Chondrocyte (in vitro differentiated cells): ENCODE data around the gene SNX19. TPM values are rescaled to one million over a fixed set of nuclear protein-coding genes. Genes with fewer than 3 reads are reported as not detected.

Experiments
- DNase-seq: peaks from one replicate; pipeline ENCODE4 v3.0.0; 2021; ENCODE audit warnings: mixed read lengths, low spot score
- H3K27ac Mint-ChIP-seq: one replicate; pipeline ENCODE4 v1.8.0; 2021; ENCODE audit warnings: mild to moderate bottlenecking, moderate library complexity, mixed read lengths; ENCODE audit not compliant: unreplicated experiment
- H3K27me3 Mint-ChIP-seq: 2 replicates; pipeline ENCODE4 v1.8.0; 2021; ENCODE audit warnings: low read depth, mixed read lengths
- H3K36me3 Mint-ChIP-seq: 2 replicates; pipeline ENCODE4 v1.8.0; 2021; ENCODE audit warnings: low read depth, mixed read lengths
- H3K4me1 Mint-ChIP-seq: 2 replicates; pipeline ENCODE4 v1.8.0; 2021; ENCODE audit warnings: low read depth, mild to moderate bottlenecking, mixed read lengths
- H3K4me3 Mint-ChIP-seq: one replicate; pipeline ENCODE4 v1.8.0; 2021; ENCODE audit warnings: mild to moderate bottlenecking, moderate library complexity, mixed read lengths; ENCODE audit not compliant: unreplicated experiment
- H3K9me3 Mint-ChIP-seq: 2 replicates; pipeline ENCODE4 v1.8.0; 2021; ENCODE audit warnings: low read depth, mixed read lengths
- total RNA-seq: library from RNA; stranded (reverse); gene quantifications from 3 replicates; pipeline ENCODE4 v1.2.1, GENCODE V29; 2021
- TF ChIP-seq, protein P1 (sequence below): fragments of 200-600 bp; sonication (generic); IDR thresholded peaks from 2 replicates; pipeline ENCODE4 v1.5.0; 2021; ENCODE audit warnings: antibody characterized with exemption, mild to moderate bottlenecking, moderate library complexity

SNX19 gene
- total RNA-seq, 1 donor from 2014 or later: 55.8 TPM

DNA sequence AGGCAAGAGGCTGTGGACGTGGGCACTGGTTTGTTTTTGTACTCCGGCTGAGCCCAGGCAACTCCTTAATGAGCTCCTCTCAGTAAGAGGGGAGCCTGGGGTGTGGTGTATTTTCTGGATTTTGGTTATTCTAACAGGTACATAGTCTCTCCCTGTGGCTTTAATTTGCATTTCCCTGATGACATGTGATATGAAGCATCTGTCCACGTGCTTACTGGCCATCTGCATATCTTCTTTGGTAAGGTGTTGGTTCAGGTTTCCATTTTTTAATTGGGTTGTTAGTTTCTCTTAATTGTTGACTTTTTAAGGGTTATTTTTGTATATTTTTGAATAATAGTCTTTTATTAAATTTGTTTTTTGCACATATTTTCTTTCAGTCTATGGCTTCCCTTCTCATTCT, 30.8 kb upstream of the SNX19 start:
- Mint-ChIP-seq H3K9me3 (no peaks in the 10 kb centered on the region), H3K36me3 (no peaks in the 10 kb centered on the region), H3K27me3 (peaks cover 5% of the 10 kb centered on the region), H3K4me3 (no peak overlapping the region), H3K27ac (no peak overlapping the region), H3K4me1 (peaks cover 13% of the 10 kb centered on the region)
- no peak for DNase-seq
- TF ChIP-seq, protein P1, sequence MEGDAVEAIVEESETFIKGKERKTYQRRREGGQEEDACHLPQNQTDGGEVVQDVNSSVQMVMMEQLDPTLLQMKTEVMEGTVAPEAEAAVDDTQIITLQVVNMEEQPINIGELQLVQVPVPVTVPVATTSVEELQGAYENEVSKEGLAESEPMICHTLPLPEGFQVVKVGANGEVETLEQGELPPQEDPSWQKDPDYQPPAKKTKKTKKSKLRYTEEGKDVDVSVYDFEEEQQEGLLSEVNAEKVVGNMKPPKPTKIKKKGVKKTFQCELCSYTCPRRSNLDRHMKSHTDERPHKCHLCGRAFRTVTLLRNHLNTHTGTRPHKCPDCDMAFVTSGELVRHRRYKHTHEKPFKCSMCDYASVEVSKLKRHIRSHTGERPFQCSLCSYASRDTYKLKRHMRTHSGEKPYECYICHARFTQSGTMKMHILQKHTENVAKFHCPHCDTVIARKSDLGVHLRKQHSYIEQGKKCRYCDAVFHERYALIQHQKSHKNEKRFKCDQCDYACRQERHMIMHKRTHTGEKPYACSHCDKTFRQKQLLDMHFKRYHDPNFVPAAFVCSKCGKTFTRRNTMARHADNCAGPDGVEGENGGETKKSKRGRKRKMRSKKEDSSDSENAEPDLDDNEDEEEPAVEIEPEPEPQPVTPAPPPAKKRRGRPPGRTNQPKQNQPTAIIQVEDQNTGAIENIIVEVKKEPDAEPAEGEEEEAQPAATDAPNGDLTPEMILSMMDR: no peak

DNA sequence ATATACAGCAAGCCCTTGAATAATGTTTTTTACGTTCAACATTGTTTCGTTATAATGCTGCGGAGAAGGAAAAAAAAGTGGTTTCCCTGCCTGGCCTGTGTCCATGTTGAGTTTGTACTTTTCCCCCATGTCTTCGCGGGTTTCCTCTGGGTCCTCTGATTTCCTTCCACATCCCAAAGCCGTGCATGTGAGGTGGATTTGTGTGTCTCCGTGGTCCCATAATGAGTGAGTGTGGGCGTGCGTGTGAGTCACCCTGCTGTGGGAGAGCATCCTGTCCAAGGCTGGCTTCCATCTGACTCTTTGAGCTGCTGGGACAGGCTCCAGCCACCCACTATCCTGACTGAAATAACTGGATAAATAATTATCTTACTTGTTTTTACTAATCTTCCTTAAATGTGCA, 29.6 kb upstream of the SNX19 start:
- Mint-ChIP-seq H3K27me3 (peaks cover 6% of the 10 kb centered on the region), H3K36me3 (no peaks in the 10 kb centered on the region), H3K9me3 (no peaks in the 10 kb centered on the region), H3K27ac (no peak overlapping the region), H3K4me3 (no peak overlapping the region), H3K4me1 (peaks cover 13% of the 10 kb centered on the region)
- TF ChIP-seq, protein P1: no peak
- DNase-seq: no peak

DNA sequence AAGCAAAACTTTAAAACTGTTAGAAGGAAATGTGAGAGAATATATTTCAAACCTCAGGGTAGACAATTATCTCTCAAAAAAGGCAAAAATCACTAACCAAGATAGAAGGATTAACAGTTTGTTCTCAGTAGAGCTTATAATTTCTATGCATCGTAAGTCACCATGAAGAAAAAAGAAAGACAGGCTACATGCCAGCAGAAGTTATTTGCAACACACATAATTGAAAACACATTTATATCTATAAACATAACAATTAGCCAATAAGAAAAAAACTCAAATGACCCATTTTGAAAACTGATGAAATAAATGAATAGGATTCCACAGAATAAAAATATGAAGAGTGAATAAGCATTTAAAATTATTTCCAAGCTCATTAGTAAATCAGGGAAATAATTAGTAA, 24.4 kb upstream of the SNX19 start:
- Mint-ChIP-seq H3K4me3 (no peak overlapping the region), H3K9me3 (no peaks in the 10 kb centered on the region), H3K4me1 (peaks cover 3% of the 10 kb centered on the region), H3K36me3 (no peaks in the 10 kb centered on the region), H3K27ac (no peak overlapping the region), H3K27me3 (peaks cover 23% of the 10 kb centered on the region)
- TF ChIP-seq, protein P1: no peak
- no peak for DNase-seq

DNA sequence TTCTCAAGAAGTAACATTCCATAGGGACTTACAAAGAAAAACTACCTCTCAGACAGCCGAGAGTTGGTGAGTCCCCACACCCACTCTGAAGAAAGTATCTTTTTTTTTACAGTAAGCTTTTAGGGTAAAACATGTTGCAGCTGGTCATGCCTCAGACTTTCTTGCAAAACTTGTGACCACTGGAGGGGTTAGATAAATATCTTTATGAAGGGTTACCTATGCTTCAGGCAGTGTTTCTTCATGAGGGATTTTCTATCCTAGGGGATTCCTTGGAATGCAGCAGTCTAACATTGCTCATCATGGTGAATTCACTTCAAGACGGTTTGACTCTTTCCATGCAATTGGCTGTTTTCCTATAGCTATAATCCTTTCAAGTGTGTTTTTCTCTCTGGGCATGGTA, 20.8 kb upstream of the SNX19 start:
- DNase-seq: no peak
- peaks cover 21% of the 10 kb centered on the region for H3K27me3 Mint-ChIP-seq
- no peak overlapping the region for H3K27ac Mint-ChIP-seq
- TF ChIP-seq, protein P1: no peak
- no peak overlapping the region for H3K4me3 Mint-ChIP-seq
- no peaks in the 10 kb centered on the region for H3K4me1 Mint-ChIP-seq
- H3K9me3 Mint-ChIP-seq: no peaks in the 10 kb centered on the region
- H3K36me3 Mint-ChIP-seq: no peaks in the 10 kb centered on the region

GRCh38 chr11:130932086-130932712, 15.9 kb upstream of the SNX19 start:
- TF ChIP-seq, protein P1: no peak
- H3K36me3 Mint-ChIP-seq: no peaks in the 10 kb centered on the region
- H3K4me1 Mint-ChIP-seq: no peaks in the 10 kb centered on the region
- H3K4me3 Mint-ChIP-seq: no peak overlapping the region
- H3K27me3 Mint-ChIP-seq: peaks cover 2% of the 10 kb centered on the region
- DNase-seq: no peak
- H3K27ac Mint-ChIP-seq: no peak overlapping the region
- H3K9me3 Mint-ChIP-seq: no peaks in the 10 kb centered on the region
